ENCODE measurements around the gene GJA5.

The GJA5 gene

GRCh38 chr1:147757015-147757990 lies 3.1 kb downstream of the GJA5 start:
- DNase-seq (ENCODE audit: low read depth, low spot score) = no peak
- ChIA-PET CTCF (no interaction called here), POLR2A (no interaction called here)
- H3K4me3 ChIP-seq (ENCODE audit: low read depth, low read length) = no peak overlapping the region
- no peak for TF ChIP-seq CTCF (IDR thresholded peaks at IDR 0.05; ENCODE audit: insufficient read depth, low read length, missing control alignments)

GRCh38 chr1:147756341-147756740 lies 4.1 kb downstream of the GJA5 start:
- TF ChIP-seq CTCF (IDR thresholded peaks at IDR 0.05; ENCODE audit: insufficient read depth, low read length, missing control alignments) = no peak
- no peak overlapping the region for H3K4me3 ChIP-seq (ENCODE audit: low read depth, low read length)
- POLR2A ChIA-PET = no interaction called here
- DNase-seq (ENCODE audit: low read depth, low spot score) = no peak
- CTCF ChIA-PET = no interaction called here

GRCh38 chr1:147754661-147755060 lies 5.7 kb downstream of the GJA5 start:
- CTCF ChIA-PET = no interaction called here
- no peak overlapping the region for H3K4me3 ChIP-seq (ENCODE audit: low read depth, low read length)
- no peak for TF ChIP-seq CTCF (IDR thresholded peaks at IDR 0.05; ENCODE audit: insufficient read depth, low read length, missing control alignments)
- POLR2A ChIA-PET = no interaction called here
- no peak for DNase-seq (ENCODE audit: low read depth, low spot score)

- ChIA-PET POLR2A (no interaction called here), CTCF (no interaction called here)
- TF ChIP-seq CTCF (IDR thresholded peaks at IDR 0.05; ENCODE audit: insufficient read depth, low read length, missing control alignments) = no peak
- DNase-seq (ENCODE audit: low read depth, low spot score) = no peak
- no peak overlapping the region for H3K4me3 ChIP-seq (ENCODE audit: low read depth, low read length)
These were observed 7.3 kb downstream of the GJA5 start for GRCh38 chr1:147753081-147753480.

GRCh38 chr1:147752511-147752910 lies 7.9 kb downstream of the GJA5 start:
- no peak for TF ChIP-seq CTCF (IDR thresholded peaks at IDR 0.05; ENCODE audit: insufficient read depth, low read length, missing control alignments)
- no peak overlapping the region for H3K4me3 ChIP-seq (ENCODE audit: low read depth, low read length)
- no peak for DNase-seq (ENCODE audit: low read depth, low spot score)
- CTCF ChIA-PET = no interaction called here
- POLR2A ChIA-PET = no interaction called here

- POLR2A ChIA-PET = no interaction called here
These were observed 9.1 kb downstream of the GJA5 start for GRCh38 chr1:147751346-147751745.

More at GRCh38 chr1:147751346-147751745, 9.1 kb downstream of the GJA5 start:
- DNase-seq (ENCODE audit: low read depth, low spot score) = no peak
- TF ChIP-seq CTCF (IDR thresholded peaks at IDR 0.05; ENCODE audit: insufficient read depth, low read length, missing control alignments) = no peak
- CTCF ChIA-PET = no interaction called here
- H3K4me3 ChIP-seq (ENCODE audit: low read depth, low read length) = no peak overlapping the region

All from AG04449 (cell line).